ENCODE results near the gene TREH.
A peak's percentile ranks its signal among the peaks of the same experiment; 100 is the strongest.

TREH gene

GRCh38 chr11:118644496-118644895, 35.0 kb downstream of the TREH start:
- DNase-seq = no peak

- no peak for DNase-seq
Measured at GRCh38 chr11:118643995-118644345, 35.5 kb downstream of the TREH start.

- DNase-seq = no peak
Measured at GRCh38 chr11:118643142-118643994, 36.1 kb downstream of the TREH start.

GRCh38 chr11:118641397-118642019, 37.9 kb downstream of the TREH start:
- no peak for DNase-seq

- DNase-seq = no peak
Measured at GRCh38 chr11:118640332-118641154, 38.9 kb downstream of the TREH start.

GRCh38 chr11:118639899-118640298, 39.6 kb downstream of the TREH start:
- no peak for DNase-seq

- no peak for DNase-seq
Measured at GRCh38 chr11:118638726-118639125, 40.7 kb downstream of the TREH start.

GRCh38 chr11:118636569-118637290, 42.7 kb downstream of the TREH start:
- no peak for DNase-seq

- DNase-seq = no peak
Measured at GRCh38 chr11:118635642-118636041, 43.8 kb downstream of the TREH start.

- no peak for DNase-seq
Measured at GRCh38 chr11:118635237-118635591, 44.2 kb downstream of the TREH start.

GRCh38 chr11:118634431-118635236, 44.8 kb downstream of the TREH start:
- DNase-seq = peak; percentile 11

- DNase-seq = no peak
Measured at GRCh38 chr11:118633979-118634378, 45.5 kb downstream of the TREH start.

GRCh38 chr11:118633319-118633690, 46.1 kb downstream of the TREH start:
- no peak for DNase-seq

- DNase-seq = no peak
Measured at GRCh38 chr11:118632577-118633318, 46.7 kb downstream of the TREH start.

GRCh38 chr11:118631142-118631909, 48.1 kb downstream of the TREH start:
- no peak for DNase-seq

GRCh38 chr11:118629761-118630661, 49.4 kb downstream of the TREH start:
- no peak for DNase-seq

GRCh38 chr11:118628861-118629549, 50.4 kb downstream of the TREH start:
- DNase-seq = no peak

- no peak for DNase-seq
Measured at GRCh38 chr11:118628432-118628831, 51.0 kb downstream of the TREH start.

- no peak for DNase-seq
Measured at GRCh38 chr11:118628031-118628430, 51.4 kb downstream of the TREH start.
